Measurements from ENCODE around the gene TMEM52. TPM values are rescaled to one million over a fixed set of nuclear protein-coding genes. Genes with fewer than 3 reads are reported as not detected.

The TMEM52 gene
- total RNA-seq, 1 experiment from 2014 or later: 4.1 TPM

DNA sequence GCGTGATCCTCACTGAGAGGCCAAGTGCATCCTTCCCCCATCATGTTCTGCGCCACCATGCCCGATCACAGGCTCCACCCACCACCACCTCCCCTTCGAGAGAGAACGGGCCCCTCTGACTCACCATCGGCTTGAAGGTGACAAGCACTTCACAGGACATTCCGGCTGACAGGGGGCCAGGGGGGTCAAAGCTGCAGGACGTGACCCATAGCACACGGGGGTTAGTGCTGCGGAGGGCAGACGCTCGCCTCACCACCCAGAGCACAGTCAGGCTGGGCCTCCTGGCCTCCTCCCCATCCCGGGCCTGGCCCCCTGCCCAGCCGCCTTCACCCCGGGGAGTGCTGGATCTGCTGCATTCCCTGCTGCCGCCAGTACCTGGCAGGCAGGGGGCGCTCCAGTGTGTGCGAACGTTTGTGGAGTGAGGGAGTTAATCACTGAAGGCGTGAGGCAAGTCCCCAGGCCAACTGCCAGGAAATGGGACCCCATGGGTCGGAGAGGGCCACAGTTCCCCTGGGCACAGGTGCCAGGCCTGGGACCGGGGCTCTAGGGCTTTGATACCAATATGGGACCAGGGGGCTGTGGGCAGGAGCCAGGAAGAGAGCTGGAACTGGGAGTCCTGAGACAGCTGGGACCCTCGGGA is 40.9 kb upstream of the TMEM52 start:
- ChIA-PET CTCF (interaction anchor here (3.8 kb wide), 1 partner anchor 84 kb away, joined by 23 read pairs; no protein-coding TSS in a partner anchor), POLR2A (ENCODE audit: low non-redundant PET) (no interaction called here)
- DNase-seq (ENCODE audit: low spot score): peak; percentile 91
- no peaks in the 10 kb centered on the region for H3K36me3 ChIP-seq (ENCODE audit: insufficient read depth, low read length, poor library complexity, severe bottlenecking)
- BruUV-seq (replicated peaks): no TSS peak
- H3K4me1 ChIP-seq (ENCODE audit: insufficient read depth, low read length, poor library complexity, severe bottlenecking): peaks cover 3% of the 10 kb centered on the region
- intact Hi-C loops (cut with micrococcal nuclease; ENCODE audit: unreplicated experiment): loop anchor here (1.0 kb wide), 1 partner anchor 85 kb away; no protein-coding TSS in a partner anchor
- TF ChIP-seq EZH2 (IDR thresholded peaks at IDR 0.05; ENCODE audit: borderline replicate concordance, low read depth, low read length, poor library complexity, severe bottlenecking): no peak
- TF ChIP-seq, protein P1, sequence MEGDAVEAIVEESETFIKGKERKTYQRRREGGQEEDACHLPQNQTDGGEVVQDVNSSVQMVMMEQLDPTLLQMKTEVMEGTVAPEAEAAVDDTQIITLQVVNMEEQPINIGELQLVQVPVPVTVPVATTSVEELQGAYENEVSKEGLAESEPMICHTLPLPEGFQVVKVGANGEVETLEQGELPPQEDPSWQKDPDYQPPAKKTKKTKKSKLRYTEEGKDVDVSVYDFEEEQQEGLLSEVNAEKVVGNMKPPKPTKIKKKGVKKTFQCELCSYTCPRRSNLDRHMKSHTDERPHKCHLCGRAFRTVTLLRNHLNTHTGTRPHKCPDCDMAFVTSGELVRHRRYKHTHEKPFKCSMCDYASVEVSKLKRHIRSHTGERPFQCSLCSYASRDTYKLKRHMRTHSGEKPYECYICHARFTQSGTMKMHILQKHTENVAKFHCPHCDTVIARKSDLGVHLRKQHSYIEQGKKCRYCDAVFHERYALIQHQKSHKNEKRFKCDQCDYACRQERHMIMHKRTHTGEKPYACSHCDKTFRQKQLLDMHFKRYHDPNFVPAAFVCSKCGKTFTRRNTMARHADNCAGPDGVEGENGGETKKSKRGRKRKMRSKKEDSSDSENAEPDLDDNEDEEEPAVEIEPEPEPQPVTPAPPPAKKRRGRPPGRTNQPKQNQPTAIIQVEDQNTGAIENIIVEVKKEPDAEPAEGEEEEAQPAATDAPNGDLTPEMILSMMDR (conservative IDR thresholded peaks at IDR 0.05; ENCODE audit: low read depth, low read length): peak; percentile 98
- H3K27me3 ChIP-seq (replicated peaks; ENCODE audit: insufficient read depth, low read depth, low read length, poor library complexity): no peaks in the 10 kb centered on the region
- no peak overlapping the region for H3K4me3 ChIP-seq (ENCODE audit: low read depth, low read length, poor library complexity, severe bottlenecking)
- no peaks in the 10 kb centered on the region for H3K9me3 ChIP-seq (ENCODE audit: low read depth, low read length, poor library complexity, severe bottlenecking)
- H3K27ac ChIP-seq (ENCODE audit: low read depth, low read length, poor library complexity, severe bottlenecking): no peak overlapping the region

GRCh38 chr1:1959459-1959839 is 40.4 kb upstream of the TMEM52 start:
- Histone ChIP-seq H3K27ac (ENCODE audit: low read depth, low read length, poor library complexity, severe bottlenecking) (no peak overlapping the region), H3K27me3 (replicated peaks; ENCODE audit: insufficient read depth, low read depth, low read length, poor library complexity) (no peaks in the 10 kb centered on the region), H3K9me3 (ENCODE audit: low read depth, low read length, poor library complexity, severe bottlenecking) (no peaks in the 10 kb centered on the region), H3K36me3 (ENCODE audit: insufficient read depth, low read length, poor library complexity, severe bottlenecking) (no peaks in the 10 kb centered on the region), H3K4me1 (ENCODE audit: insufficient read depth, low read length, poor library complexity, severe bottlenecking) (peaks cover 3% of the 10 kb centered on the region), H3K4me3 (ENCODE audit: low read depth, low read length, poor library complexity, severe bottlenecking) (no peak overlapping the region)
- TF ChIP-seq, protein P1 (conservative IDR thresholded peaks at IDR 0.05; ENCODE audit: low read depth, low read length): no peak
- TF ChIP-seq EZH2 (IDR thresholded peaks at IDR 0.05; ENCODE audit: borderline replicate concordance, low read depth, low read length, poor library complexity, severe bottlenecking): no peak
- BruUV-seq (replicated peaks): no TSS peak
- ChIA-PET CTCF (interaction anchor here (0.7 kb wide), 1 partner anchor 29 kb away, joined by 3 read pairs; no protein-coding TSS in a partner anchor), POLR2A (ENCODE audit: low non-redundant PET) (no interaction called here)
- DNase-seq (ENCODE audit: low spot score): no peak
- intact Hi-C loops (cut with micrococcal nuclease; ENCODE audit: unreplicated experiment): no loop called here

GRCh38 chr1:1958071-1958541 is 39.0 kb upstream of the TMEM52 start:
- intact Hi-C loops (cut with micrococcal nuclease; ENCODE audit: unreplicated experiment): no loop called here
- TF ChIP-seq, protein P1 (conservative IDR thresholded peaks at IDR 0.05; ENCODE audit: low read depth, low read length): no peak
- no peak for TF ChIP-seq EZH2 (IDR thresholded peaks at IDR 0.05; ENCODE audit: borderline replicate concordance, low read depth, low read length, poor library complexity, severe bottlenecking)
- H3K27me3 ChIP-seq (replicated peaks; ENCODE audit: insufficient read depth, low read depth, low read length, poor library complexity): no peaks in the 10 kb centered on the region
- POLR2A ChIA-PET (ENCODE audit: low non-redundant PET): no interaction called here
- no peak overlapping the region for H3K4me3 ChIP-seq (ENCODE audit: low read depth, low read length, poor library complexity, severe bottlenecking)
- H3K27ac ChIP-seq (ENCODE audit: low read depth, low read length, poor library complexity, severe bottlenecking): no peak overlapping the region
- CTCF ChIA-PET: no interaction called here
- DNase-seq (ENCODE audit: low spot score): no peak
- H3K4me1 ChIP-seq (ENCODE audit: insufficient read depth, low read length, poor library complexity, severe bottlenecking): peaks cover 3% of the 10 kb centered on the region
- BruUV-seq (replicated peaks): no TSS peak
- no peaks in the 10 kb centered on the region for H3K9me3 ChIP-seq (ENCODE audit: low read depth, low read length, poor library complexity, severe bottlenecking)
- H3K36me3 ChIP-seq (ENCODE audit: insufficient read depth, low read length, poor library complexity, severe bottlenecking): no peaks in the 10 kb centered on the region

Data from A673 (cell line).